Ishikawa (cell line): ENCODE results near the gene SPRING1.

ENCODE experiments used
- EP300 ChIP-seq: IDR thresholded peaks from 2 replicates; pipeline ENCODE4 v1.6.1; 2012; ENCODE audit warnings: borderline replicate concordance
- TCF12 ChIP-seq: IDR thresholded peaks from 2 replicates; pipeline ENCODE4 v1.6.1; 2012; ENCODE audit warnings: low read depth

DNA sequence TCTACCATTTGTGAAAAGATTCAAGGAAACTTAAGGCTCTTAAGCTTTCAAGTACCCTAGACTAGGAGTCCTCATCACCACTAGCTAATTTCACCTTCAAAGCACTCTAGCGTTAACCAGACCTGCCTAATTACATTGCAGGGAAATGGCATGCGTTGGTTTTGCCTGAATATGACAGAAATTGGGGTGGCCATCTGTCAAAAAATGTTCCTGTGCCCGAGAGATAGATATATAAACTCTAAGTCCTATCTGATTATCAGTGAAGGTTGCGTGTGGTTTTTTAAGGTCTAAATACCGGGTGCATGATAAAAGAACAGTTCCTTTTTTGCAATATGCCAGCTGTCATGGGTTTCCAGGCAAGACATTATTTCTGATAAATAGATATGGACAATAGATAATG, 48.3 kb downstream of the SPRING1 start:
- no peak for TF ChIP-seq TCF12
- no peak for TF ChIP-seq EP300
